Fibroblast of skin of back (primary cell): ENCODE measurements around the gene MT1X.
A peak's percentile ranks its signal among the peaks of the same experiment; 100 is the strongest.

ENCODE experiments used
- DNase-seq: peaks from one replicate; pipeline ENCODE4 v3.0.0-alpha.2; 2013

Gene MT1X

DNA sequence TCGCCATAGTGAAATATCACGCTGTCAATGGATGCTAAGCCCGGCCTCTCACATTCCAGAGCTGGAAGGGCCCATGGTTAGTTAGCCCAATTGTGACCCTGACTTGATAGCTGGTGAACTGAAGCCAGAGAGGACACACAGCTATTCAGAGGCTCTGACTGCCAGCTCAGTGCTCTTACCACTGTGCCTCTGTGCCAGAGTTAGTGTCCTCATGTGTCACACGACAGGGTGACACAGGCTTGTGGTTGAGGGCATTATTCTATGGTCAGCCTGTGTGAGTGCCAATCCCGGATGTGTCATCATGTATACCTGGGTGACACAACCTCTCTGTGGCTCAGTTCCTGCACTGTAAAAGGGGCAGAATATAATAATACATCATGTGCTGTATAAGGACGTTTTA, 2.5 kb upstream of the MT1X start:
- DNase-seq = no peak

DNA sequence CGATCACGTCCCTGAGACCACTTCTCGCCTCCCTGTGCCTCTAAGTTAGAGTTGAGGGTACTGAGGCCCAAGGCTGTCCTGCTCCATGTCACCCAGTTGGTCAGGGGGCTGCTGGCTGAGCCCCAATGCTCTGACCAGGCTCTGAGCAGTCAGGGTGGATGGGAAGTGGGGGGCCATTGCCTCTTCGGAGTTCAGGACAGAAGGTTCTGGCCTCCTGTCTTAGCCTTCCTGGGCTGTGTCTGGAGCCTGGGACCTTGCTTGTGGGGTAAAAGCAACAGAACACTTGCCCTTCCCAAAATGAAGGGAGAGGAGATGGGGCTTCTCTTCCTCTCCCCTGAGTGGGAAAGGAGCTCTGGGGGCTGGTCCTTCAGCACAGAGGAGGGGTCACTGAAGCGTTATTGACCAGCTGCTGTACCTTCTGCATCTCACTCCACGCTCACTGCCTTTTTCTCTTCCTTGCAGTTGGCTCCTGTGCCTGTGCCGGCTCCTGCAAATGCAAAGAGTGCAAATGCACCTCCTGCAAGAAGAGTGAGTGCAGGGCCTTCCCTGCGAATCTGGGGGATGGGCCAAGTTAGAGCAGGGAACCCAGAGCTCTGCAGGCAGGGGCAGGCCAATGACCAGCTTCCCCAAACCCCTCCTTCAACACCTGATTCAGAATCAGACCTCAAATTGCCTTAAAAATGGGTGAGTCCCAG, 580 bp downstream of the MT1X start:
- DNase-seq = no peak

DNA sequence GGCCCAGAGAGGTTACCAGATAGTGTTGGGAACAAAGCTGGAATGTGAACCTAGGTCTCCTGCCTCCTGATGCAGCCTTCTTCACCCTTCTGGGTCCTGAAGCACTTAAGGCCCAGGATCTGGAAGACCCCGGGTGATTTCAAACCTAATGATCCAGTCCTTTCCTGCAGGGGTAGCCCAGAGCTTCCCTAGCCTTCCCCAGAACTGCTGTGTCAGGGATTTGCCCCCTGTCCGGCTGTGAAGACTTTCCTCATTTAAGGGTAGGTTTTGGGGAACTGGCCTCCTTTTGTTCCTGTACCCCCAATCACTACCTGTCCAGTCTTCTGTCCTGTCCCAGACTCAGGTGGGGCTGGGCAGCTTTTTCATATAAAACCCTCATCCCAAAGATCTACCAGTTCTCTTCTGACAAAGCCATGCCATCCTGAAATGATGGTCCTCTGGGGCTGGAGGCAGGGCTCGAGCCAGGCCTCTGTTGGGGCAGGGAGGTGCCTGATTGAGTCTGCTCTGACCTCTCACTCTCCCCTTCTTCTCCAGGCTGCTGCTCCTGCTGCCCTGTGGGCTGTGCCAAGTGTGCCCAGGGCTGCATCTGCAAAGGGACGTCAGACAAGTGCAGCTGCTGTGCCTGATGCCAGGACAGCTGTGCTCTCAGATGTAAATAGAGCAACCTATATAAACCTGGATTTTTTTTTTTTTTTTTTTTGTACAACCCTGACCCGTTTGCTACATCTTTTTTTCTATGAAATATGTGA, 1.3 kb downstream of the MT1X start:
- no peak for DNase-seq

DNA sequence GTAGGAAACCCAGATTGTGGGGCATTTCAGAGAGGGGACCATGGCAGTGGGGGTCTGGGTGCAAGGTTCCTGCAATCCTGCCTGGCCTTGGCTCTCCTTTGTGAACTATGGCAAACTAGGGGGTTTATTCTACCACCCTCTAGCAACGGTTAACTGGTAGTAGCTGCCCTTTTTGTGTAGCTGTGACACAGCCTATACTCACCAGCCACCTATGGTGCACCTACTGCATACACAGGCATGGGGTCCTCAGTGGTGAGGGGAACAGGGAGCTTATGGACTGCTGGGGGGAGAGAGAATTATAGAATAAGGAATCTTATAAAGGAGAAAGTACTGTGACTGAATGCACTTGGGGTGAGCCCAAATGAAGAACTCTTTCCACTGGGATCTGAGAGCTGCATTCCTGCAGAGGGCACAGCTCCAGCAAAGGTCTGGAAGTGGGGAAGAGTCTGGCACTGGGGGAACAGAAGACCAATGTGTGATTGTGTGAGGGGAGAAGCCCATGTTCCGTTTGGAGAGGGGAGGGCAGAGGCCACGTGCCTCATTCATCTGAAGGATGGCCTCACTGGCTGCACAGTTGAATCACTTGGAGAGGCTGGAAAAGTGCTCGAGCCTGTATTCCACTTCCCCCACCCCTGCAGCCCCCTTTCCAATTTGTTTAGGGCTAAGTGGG, 2.1 kb downstream of the MT1X start:
- DNase-seq = no peak

DNA sequence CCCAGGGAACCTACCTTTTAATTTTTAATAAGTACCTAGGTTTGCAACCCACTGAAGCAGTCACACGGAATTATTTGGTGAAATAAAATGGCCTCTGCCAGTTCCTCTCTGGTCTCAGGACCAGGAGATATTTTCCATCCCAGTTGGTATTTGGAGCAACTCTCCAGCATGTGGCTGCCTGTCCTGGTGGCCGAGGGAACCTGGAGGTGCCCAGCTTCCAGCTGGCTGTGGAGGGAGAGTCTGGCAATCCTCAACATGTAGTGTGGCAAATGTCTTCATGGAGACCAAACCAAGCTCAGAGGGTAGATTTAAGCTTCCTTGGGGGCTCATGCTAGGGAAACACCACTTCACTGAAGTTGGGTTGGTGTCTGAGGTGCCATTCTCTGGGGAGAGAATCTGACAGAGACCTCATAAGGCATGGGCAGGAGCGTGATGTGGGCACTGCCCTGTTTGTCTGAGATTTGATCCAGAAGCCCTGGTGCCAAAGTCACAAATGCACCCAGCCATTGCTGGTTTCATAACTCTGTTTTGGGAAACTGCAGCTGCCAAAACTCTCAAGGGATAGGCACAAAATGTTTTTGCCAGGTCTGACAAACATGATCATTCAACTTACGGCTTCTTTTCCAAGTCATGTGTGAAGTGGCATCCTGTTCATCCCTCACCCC, 2.8 kb downstream of the MT1X start:
- no peak for DNase-seq

DNA sequence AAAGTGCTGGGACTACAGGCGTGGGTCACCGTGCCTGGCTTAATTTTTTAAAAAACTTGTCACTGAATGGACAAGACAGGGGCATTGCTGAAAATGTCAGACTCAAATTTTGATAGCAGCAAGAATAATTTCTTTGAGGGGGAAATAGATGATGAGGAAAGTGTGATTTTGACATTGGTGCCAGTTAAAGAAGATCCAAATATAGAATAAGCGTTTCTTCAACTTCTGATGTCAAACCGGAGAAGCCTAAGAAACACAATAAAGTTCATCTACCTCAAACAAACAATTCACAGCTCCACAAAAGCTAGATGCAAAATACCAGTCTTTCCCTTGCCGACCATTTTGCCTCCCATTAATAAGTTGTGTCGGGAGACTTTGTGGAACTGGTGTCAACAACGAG, 4.5 kb downstream of the MT1X start:
- DNase-seq = no peak

DNA sequence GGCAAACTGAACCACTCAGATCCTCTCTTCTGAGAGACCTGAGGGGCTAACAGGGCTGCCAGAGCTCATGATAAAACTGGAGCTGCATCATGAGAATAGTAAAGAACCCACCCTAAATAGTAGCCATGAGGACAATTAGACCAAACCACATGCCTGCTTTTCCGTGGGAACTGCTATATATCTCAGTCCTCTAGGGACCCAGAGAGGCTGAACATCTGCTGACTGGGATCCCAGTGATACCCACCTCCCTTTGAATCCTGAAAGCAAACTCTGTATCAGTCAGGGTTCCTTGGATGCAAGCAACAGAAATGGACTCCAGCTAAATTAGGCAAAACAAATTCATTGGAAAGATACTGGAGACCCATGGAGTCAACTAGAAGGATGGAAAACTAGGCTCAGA, 6.5 kb downstream of the MT1X start:
- peak; percentile 15 for DNase-seq

DNA sequence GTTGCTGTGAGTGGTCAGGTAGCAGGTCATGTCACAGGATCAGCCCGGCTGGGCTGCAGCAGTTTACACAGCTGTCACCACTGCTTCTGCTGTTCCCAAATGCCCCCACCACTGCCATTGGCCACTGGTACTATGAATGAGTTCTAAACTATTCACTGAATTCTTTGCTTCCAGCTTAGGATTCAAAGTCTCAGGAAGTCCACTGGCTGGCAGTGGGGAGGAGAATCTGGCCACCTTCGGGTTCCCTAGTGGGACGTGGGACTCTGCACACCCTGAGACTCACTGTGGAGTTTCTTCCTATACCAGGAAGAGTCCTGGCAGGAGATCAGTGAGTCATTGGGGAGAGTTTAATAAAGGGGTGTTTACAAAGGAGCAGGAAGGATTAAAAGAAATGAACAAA, 6.9 kb downstream of the MT1X start:
- peak; percentile 46 for DNase-seq

DNA sequence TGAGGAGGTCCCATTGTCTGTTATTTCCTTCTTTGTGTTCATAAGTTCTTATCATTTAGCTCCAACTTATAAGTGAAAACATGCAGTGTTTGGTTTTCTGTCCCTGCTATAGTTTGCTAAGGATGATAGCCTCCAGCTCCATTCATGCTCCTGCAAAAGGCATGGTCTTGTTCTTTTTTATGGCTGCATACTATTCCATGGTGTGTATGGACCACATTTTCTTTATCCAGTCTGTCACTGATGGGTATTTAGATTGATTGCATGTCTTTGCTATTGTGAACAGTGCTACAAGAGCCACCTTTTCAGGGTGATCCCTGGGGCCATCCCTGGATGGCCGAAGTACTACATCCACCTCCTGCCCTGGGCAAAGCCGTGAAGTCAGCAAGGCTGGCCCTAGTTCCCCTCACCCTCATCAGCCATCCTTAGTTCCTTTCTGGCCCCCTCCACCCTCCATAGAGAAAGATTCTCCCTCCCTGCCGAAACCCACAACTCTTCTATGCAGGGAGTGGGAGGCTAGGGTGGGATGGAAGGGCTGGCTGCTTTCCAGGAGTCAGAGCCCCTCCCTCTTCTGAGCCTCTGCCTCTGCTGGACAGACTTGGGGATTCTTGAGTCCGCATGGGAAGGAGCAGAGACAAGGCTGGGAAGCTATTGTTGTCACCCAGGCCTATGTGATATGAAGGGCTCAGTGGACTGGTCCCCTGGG, 8.3 kb downstream of the MT1X start:
- DNase-seq = no peak

DNA sequence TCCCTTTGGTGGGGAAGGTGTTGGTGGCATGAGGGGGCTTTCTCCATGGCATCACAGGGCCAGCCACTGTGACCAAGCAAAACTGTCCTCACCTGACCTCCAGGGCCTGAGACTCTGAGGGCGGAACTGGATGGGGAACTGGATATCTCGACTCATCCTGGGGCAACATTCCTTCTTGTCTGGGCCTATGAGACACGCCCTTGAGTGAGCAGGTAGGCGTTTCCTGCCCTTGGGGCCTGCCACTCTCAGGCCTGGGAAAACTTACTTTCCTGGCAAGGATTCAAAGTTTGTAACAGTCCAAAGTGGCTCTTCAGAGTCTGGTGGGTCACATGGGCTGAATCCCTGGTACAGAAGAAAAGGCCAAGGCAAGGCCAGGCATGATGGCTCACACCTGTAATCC, 9.6 kb downstream of the MT1X start:
- peak; percentile 63 for DNase-seq

DNA sequence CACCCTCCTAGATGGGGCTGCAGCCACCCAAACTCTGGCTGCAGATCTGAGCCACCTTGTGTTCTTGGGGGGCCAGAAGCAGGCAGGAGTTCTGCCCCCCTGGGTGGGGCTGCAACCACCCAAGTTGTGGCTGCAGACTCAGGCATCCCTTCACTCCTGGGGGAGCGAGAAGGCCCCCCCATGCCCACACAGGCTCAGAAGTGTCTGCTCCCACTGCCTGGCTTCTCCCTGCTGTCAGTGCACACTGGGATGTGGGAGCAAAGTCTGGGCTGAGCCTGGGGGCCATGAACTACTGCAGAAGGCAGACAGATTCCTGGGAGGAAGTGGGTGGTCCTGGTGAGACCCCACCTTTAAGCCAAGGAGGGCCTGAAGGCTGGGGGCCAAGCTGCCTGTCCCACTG, 13.0 kb downstream of the MT1X start:
- DNase-seq = no peak

DNA sequence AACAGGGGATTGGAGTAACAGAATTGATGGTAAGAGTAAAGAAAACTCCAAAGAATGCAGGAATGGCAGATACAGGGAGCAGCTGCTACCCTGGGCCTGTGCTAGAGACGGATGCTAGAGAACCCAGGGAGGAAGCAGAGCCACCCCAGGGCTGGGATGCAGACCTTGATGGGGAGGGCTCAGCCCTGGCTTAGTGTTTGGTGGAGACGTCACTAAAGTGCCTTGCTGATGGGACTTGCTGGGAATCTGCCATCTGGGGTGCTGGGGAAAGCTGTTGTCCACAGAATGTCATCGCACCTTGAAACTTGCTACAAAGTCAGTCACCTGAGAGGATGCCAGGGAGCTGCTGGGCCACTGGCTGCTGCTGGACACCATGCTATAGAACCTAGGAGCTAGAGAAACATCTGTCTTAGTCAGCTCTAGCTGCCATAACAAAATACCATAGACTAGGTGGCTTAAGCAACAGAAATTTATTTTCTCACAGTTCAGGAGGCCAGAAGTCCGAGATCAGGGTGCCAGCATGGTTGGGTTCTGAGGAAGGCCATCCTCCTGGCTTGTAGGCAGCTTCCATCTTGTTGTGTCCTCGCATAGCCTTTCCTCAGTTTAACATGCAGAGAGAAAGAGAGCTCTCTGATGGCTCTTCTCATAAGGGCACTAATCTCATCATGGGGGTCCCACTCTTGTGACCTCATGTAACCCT, 15.3 kb downstream of the MT1X start:
- DNase-seq = no peak

DNA sequence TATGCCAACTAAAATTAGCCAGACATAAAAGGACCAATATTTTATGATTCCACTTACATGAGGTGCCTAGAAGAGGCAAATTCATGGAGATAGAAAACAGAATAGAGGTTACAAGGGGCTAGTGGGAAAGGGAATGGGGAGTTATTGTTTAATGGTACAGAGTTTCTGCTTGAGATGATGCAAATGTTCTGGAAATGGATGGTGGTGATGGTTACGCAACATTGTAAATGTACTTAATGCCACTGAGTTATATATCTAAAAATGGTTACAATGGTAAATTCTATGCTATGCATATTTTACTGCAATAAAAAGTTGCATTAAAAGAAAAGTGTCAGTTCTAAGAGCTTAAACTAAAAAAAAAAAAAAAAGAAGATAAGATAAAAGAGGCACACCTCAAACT, 17.9 kb downstream of the MT1X start:
- no peak for DNase-seq

DNA sequence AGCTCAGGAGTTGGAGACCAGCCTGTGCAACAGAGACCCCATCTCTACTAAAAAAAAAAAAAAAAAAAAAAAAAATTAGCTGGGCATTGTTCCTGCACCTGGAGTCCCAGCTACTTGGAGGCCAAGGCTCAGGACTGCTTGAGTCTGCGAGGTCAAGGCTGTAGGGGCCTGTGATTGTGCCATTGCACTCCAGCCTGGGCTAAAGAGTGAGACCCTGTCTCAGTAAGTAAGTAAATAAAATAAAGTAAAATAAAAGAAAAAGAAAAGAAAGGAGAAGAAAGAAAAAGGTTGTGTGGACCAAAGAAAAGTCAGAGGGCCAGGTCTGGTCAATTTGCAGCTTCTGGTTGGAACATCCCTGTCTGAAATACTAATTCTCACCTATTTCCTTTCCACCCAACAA, 18.4 kb downstream of the MT1X start:
- no peak for DNase-seq

DNA sequence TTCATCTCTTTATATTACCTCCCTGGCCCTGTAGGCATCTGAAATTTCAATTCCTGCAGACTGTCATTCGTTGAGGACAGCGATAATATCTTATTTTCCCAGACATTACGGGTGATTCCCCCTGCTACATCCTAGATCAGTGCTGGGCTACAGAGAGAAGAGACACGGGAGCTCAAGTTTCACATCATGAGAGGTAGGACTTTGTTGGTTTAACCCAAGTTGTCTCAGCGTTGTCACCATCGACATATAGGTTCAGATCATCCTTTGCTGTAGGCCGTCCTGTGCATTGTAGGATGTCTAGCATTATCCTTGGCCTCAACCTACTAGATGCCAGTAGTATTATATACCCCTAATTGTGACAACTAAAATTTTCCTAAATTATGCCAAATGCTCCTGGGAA, 19.3 kb downstream of the MT1X start:
- no peak for DNase-seq

DNA sequence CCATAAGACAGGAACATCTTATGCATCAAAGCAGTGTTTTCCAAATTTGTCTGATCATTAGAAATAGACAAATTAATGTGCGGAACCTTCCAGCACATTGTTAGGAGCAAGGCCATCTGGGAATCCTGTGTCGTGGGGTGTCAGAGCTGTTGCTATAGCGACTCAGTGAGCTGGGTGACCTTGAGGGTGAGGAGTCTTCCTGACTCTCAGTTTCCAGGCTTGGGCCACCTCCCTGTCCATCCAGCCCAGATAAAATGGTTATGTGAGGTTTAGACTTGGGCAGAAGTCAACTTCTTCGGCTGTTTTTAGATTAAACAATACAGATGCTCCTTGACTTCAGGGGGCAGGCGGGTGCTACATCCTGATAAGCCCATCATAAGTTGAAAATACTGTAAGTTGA, 20.6 kb downstream of the MT1X start:
- no peak for DNase-seq

DNA sequence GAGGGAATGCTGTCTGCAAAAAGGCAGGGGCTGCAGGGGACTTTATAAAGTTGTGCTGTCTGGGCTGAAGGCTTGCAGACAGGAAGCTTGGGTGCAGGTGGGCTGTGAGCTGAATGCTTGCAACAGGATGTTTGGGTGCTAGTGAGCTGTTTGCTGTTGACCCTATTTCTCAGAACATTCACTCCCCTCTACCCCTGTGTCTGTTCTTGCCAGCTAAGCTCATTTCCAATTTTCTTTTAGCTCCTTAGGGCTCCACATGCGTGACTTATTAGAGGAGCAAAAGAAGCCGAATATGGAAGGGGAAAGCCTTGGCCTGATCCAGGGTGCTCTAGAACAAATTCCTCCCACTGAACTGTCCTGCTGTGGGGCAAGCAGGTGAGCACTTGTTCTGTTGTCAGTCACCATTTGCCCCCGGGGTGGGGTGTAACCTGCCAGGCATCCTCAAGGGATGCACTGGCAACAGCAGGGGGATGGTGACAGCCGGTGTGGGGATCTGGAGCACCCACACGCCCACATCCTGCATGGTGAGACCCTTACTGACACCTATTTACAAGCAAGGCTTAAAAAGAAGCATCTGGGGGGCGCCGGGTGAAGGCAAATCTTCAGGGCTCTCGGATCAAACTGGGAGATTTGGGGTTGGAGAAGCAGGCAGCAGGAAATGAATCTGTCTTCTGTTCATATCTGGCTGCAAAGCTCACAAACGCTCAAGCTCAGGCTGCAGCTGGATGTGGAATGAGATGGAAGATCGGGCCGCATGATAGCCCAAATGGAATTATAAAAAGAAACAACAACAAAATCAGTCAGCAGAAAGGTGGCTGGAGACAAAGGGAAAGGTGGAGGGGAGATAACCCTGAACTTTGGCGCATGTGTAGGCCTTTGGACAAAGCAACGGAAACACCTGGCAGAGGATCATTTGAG, 26.5 kb downstream of the MT1X start:
- DNase-seq = no peak

DNA sequence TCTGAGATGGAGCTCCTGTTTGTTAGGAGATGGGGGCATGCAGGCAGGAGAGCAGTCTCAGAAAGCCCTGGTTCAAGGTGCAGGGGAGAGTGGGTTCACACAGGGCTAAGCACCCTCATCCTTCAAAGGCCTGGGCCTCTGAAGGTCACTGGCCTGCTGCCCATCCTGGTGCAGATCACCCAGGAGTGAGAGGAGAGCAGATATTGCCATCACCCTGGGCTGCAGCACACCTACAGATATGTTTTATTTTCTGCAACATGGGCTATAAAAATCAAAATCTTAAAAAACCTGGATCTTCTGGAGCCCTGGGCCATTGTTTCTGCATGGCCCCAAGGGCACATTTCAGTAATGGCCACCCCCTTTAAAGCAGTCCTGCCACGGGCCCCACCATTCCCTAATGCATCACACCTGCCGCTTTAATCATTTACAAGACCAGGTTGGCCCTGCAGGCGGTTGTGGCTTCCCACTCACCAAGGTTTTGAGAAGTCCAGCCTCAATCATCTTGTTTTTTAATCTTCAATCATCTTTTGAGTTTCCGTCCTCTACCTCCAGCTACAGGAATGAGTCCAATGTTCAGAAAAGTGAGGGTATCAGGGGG, 27.3 kb downstream of the MT1X start:
- no peak for DNase-seq

DNA sequence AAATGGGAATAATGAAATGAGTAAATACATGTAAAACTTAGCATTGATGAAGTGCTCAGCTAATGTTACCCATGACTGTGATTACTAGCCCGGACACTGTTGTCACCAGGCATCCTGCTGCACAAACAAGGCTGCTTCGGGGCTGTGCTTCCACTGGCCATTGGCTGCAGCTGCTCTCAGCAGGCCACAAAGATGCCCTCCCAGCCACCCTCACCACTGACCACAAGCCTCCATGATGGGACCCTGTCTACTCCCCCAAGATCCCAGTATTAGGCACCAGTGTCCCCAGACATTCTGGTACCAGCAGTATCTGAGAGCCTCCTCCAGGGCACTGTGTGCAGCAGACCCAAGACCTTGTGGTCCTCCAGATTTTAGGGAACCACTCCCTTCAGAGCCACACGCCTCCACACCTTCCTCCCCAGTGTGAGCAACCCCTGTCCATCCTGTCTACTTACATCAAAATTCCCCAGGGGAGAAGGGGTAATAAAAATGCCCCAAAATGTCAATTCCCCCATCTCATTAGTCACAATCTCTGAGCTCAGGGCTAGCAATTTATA, 28.0 kb downstream of the MT1X start:
- no peak for DNase-seq

DNA sequence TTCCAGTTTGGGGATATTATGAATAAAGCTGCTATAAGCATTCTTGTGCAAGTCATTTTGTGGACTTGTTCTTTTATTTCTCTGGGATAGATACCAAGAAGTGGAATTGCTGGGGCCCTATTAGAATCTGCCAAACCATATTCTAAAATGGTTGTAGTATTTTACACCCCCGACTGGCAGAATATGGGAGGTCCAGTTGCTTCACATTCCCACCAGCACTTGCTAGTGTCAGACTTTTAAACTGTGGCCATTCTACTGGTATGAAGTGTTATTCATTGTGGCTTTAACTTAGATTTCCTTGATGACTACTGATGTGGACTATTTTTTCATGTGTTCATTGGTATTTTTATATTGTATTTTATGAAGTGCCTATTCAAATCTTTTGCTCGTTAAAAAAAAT, 29.6 kb downstream of the MT1X start:
- DNase-seq = peak; percentile 12
